Panc1 (cell line): ENCODE data around the gene TSPAN31.

Experiments
- CTCF ChIP-seq: fragments of 450-650 bp; IDR thresholded peaks from 2 replicates; pipeline ENCODE4 v1.5.1; 2017; ENCODE audit warnings: mild to moderate bottlenecking
- POLR2AphosphoS5 ChIP-seq: IDR thresholded peaks from 2 replicates; pipeline ENCODE4 v1.6.1; 2012; ENCODE audit warnings: mild to moderate bottlenecking, low read depth, low read length, moderate library complexity
- REST ChIP-seq, 2 experiments: IDR thresholded peaks; 2 replicates each; pipeline ENCODE4 v1.6.1; 2011 to 2012; ENCODE audit warnings: low read depth in 2 of 2, control low read depth in 1 of 2, low read length in 1 of 2, mild to moderate bottlenecking in 1 of 2, moderate library complexity in 1 of 2; ENCODE audit not compliant: insufficient read depth in 1 of 2

GRCh38 chr12:57771236-57771872 lies 26.5 kb downstream of the TSPAN31 start:
- TF ChIP-seq CTCF (no peak), POLR2AphosphoS5 (no peak), REST (IDR thresholded peaks at IDR 0.05; ENCODE audit: insufficient read depth in 1 of 2, low read depth in 2 of 2, low read length in 1 of 2) (no peak)
